NCI-H446 (cell line): ENCODE measurements around the gene CALR3.
"Not testable (repeated sequence)": the region's sequence is repeated elsewhere in the genome, so short reads cannot be mapped to it uniquely, and the experiment has no call there.

Experiments
- DNase-seq, 2 experiments: peaks; one replicate each; lab custom pipeline; 2025; lab: John Stamatoyannopoulos, UW

CALR3 gene

DNA sequence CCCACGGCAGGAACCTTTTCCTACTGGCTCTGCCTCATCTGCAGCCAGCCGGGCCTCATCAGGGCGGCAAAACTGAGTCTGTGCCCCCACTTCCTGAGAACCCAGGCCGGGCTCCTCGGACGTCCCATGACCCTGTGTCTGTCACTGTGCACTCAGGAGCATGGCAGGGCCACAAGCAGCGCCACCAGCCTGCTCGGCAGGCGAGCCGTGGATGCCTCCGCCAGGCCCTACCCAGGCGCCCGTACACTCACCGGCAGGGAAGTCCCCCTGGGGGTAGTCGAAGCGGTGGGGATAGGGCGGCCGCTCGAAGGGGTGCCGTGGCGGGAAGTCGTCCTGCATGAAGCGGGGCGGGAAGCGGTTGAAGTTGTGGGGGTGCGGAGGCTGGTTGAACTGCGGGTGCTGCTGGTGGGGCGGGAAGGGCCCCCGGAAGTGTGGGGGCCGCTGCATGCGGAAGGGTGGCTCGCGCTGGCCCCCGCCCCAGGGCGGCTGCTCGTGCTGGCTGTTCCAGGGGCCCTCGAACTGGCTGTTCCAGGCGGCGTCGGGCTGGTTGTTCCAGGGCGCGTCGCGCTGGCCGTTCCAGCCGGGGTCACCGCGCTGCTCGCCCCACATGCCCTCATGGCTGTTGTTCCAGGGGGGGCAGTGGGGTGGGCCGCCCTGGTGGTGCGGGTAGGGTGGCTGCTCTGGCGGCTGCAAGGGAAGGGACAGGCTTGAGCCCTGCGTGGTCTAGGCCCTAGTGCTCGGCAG, 29.2 kb upstream of the CALR3 start:
- no peak for DNase-seq

DNA sequence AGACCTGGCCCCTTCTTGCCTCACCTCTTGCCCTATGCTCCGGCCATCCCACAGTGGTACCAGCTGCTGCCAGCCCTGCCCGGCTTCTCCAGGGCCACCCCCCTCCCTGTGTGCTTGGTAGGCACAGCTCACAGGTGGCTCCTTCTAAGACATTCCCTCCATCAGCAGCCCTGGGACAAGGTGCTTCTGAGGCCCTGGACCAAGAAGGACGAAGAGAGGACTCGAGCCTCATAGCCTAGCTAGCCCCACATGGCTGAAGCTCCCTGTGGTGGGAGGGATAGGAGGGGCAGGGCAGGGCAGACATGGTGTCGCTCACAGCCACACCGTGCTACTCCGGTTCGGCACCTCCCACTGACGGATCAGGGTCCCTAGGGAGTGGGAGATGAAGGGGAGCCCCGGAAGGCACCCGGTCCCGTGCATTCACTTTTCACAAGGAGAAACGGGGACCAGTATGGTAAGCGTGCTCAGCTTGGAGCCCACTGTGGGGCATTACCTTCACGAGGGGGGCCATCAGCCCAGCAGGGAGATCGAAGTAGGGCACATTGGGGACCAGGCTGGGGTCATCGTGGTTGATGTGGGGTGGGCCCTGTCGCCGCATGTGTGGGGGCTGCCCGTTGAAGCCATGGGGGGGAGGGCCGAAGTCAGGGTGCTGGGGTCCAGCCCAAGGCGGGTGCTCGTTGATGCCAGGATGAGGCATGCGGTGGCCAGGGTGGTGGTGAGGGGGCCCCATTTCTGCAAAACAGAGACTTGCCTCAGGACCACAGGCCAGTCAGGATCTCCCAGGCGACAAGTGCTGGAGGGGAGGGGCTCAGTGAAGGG, 26.8 kb upstream of the CALR3 start:
- no peak for DNase-seq

DNA sequence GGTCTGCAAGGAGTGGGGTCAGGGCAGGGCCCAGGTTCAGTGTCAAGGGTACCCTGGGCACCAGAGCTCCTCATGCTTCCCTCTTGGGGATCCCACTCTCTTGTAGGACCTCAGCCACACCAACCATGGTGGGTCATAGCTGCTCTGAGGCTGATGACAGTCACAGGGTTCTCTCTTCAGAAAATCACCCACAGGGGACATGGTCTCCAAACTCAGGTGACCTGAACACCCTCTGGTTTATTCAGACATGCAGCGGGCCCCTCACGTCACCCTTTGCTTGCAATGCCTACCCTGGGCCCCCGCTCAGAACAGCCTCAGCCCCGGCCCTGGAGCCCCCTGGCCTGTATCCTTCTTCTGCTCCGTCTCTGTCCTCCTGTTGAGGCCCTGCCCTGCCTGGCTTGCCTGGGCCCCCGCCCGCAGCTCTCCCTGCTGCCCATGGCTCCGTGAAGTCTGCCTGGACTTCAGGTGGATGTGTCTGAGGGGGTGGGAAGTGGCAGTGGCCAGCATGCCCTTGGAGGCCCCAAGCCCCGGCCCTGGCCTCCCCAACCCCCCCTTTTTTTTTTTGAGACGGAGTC, 25.8 kb upstream of the CALR3 start:
- no peak for DNase-seq

DNA sequence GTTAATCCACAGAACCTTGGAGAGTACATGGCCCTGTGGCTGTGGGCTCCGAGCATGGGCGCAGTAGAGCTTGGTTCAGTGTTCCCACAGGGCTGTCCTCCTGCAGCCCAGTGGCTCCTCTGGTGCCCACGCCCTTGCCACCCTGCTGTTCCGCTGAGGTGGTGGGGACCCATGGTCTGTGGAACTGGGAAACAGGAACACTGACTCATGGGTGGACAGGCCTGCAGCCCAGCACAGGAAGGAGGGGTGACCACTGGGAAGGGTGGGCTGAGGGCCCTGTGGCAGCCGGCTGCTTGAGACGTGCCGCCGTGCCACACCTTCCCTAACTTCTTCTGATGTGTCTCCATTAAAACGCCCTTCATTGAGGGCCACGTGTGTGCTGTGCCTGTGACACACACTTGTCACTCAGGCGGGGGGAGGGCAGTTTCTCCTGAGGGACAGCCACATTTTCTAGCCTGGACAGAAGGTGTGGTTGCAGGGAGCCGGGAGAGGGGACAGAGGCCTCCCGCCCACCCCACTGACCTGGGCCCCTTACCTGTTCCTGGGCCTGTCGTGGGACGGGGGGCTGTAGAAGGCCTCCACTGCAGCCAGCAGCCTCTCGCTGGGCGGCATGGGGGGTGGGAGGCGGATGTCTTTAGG, 25.1 kb upstream of the CALR3 start:
- DNase-seq: no peak

DNA sequence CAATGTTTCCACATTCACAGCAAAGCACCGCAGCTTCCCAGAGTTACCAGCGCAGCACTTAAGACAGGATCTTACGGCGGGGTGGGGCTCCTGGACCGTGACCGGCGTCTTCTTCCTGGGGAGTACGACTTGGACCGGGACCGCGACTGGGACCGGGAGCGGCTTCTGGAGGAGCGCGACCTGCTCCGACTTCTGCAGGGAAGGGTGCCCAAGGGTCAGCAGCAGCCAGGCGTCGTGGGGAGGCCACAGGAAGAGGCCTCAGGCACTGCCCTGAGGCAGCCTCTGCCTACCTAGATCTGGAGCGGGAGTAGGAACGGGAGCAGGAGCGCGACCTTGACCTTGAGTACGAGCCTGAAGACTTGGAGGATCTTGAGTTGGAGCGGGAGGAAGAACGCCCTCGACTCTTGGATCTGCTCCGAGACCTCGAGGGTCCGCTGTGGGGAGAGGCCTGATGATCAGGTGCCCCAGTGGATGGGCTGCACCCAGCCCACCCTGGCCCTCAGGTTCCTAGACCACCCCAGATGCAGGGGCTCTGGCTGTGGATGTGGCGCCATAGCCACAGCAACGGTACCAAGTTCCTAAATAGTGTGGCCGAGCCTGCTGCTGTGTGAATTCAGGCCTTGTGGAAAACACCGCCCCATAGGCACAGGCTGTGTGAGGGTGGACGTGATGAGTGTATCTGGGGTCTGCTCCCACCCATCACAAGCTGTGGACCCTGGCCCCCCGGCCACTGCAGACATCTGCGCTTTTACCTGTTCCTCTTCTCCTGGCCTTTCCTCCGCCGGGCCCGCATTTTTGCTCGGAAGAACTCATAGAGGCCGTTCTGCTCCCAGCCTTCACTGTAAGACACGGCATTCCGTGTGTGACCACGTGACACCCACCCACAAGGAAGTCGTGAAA, 24.4 kb upstream of the CALR3 start:
- DNase-seq: no peak

DNA sequence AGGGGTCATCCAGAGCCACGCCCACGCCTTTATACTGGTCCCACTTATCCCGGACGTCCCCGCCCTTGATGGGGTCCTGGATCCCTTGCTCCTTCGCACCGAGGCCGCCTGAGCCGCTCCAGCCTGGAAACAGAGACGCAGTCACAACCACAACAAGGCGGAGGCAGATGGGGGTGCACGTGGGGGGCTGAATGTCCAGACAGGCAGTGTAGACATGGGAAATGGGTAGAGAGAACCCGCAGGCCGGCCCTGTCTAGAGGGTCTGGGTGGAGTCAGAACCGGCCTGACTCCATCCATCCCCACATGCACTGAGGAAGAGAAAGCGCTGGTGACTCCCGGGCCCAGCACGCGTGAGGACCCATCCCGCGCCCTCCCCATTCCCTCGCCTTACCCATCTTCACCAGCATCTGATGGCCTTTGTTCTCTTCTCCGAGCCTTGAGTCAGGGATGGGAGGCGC, 23.3 kb upstream of the CALR3 start:
- no peak for DNase-seq

DNA sequence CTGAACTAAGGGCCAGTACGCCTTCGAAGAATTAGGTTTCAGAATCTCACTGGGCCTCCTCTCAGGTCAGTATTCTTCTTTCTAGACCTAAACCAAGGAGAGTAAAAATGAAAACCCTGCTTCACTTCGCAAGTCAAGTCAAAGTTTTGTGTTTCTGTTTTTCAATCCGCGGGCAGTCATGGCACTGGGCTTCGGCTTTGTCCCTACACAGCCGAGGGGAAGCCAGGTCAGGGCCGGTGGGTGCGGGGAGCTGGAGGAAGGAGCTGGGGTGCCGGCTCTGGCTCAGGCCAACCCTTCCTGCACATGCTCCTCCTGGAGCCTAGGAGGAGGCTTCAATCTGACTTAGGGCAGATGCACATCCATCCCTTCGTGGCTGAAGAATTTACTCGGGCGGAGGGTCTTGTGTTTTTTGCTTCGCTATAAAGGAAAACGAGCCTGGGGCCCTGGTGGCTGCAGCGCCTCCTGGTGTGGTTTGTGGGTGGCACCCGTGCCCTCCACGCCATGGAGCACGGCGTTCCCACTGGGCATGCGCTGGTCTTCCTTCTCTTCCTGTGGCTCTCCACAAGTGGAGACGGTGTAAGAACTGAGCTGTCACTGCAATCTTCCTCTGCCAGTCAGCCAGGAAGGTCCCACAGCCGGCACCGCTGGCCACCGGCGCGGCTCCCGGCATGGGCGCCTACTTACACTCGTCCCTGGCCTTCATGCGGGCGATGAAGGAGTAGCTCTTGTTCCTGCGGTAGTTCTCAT, 22.7 kb upstream of the CALR3 start:
- DNase-seq: no peak

DNA sequence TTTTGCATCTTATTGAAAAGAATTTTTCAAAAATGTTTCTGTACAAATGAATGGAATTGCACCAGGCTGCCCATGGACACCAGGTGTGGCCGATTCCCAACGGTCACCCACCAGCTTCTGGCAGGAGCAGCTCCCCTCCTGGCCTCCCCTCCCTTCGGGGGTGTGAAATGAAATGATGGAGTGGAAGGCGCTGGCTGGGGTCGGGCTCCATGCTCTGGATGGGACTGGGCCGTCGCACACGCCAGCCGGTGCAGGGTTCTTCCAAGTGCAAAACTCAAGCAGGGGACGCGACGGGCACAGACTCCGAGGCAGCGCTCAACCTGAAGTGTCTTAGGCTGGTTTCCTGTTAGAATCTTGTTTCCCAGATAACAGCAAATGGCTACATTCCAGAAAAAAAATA, 22.1 kb upstream of the CALR3 start:
- DNase-seq: no peak

DNA sequence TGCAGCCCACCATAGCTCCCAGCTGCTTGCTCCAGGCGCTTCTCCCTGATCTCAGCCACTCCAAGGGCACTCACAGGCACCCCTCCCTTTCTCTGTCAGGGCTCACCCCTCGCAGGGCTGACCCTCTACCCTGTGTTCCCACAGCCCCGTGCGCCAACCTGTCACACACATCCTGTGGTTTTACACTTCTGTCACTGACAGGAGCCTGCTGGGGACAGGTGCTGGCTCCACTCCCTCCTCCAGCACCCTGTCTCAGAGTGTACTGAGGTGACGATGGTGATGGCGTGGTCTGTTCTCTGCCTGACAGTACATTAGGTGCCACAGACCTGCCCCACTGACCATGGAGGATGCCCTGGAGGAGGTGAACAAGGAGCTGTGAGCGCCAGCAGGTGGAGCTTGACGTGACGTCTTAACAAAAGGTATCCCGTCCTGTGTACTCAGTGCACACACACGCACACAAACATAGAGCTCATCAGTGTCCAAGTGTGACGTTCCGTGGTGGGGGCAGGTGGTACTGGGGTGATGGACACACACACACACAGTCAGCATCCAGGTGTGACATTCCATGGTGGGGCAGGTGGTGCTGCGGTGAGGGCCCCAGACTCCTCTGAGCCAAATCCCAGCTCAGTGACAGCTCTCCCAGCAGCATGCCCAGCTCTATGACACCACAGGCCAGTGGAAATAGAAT, 21.1 kb upstream of the CALR3 start:
- DNase-seq: no peak

DNA sequence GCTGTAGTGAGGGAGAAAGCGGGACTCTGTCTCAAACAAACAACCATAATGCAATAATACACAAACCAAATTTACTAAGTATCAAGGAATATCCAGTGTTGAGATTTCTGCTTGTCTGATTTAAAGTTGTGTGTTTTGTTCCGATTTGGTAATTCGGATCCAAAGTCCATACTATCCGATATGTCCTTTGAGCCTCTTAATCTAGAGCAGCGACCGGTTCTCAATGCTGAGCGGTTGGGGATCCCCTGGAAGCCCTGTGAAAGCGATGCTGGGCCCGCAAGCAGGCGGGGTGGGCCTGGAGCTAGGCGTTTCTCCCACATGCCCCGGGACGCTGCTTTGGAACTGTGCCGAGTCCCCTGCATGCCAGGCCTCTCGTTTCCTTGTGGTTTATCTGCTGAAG, 20.4 kb upstream of the CALR3 start:
- DNase-seq: no peak

DNA sequence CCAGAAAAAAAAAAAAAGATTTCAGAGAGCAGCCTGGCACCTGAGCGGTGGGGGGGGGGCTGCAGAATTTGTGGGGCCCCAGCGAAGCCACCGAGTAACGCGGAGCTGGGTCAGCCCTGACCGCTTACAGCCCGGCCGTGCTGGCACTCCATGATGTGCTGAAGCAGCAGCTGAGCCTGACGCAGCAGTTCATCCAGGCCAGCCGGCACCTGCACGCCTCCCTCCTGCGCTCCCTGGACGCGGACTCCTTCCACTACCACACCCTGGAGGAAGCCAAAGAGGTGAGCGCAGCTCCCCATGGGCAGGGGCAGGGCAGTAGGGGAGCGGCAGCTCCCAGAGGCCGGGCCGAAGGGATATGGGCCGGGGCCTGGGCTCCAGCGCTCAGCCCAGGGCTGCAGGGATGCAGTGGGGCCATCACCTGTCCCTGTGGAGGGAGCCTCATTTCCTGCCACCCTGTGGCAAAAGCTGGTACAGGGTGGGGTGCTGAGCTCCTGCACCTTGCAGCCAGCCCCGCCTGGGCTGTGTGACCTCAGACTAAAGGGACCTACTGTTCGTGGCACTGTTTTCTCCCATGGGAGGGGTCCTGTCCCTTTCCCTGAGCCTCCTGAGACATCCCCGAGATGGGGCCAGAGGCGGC, 18.5 kb upstream of the CALR3 start:
- no peak for DNase-seq

DNA sequence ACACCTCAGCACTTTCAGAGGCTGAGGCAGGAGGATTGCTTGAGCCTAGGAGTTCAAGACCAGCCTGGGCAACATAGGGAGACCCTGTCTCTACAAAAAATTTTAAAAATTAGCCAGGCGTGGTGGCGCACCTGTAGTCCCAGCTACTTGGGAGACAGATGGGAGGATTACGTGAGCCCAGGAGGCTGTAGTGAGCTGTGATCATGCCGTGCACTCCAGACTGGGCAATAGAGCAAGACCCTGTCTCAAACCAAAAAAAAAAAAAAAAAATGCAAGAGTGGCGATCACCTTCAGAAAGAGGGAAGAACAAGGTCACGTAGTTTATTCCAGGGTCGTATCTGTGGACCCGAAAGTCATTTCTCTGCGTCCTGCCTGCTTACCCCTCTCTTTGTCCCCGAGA, 16.6 kb upstream of the CALR3 start:
- not testable (repeated sequence) for DNase-seq

DNA sequence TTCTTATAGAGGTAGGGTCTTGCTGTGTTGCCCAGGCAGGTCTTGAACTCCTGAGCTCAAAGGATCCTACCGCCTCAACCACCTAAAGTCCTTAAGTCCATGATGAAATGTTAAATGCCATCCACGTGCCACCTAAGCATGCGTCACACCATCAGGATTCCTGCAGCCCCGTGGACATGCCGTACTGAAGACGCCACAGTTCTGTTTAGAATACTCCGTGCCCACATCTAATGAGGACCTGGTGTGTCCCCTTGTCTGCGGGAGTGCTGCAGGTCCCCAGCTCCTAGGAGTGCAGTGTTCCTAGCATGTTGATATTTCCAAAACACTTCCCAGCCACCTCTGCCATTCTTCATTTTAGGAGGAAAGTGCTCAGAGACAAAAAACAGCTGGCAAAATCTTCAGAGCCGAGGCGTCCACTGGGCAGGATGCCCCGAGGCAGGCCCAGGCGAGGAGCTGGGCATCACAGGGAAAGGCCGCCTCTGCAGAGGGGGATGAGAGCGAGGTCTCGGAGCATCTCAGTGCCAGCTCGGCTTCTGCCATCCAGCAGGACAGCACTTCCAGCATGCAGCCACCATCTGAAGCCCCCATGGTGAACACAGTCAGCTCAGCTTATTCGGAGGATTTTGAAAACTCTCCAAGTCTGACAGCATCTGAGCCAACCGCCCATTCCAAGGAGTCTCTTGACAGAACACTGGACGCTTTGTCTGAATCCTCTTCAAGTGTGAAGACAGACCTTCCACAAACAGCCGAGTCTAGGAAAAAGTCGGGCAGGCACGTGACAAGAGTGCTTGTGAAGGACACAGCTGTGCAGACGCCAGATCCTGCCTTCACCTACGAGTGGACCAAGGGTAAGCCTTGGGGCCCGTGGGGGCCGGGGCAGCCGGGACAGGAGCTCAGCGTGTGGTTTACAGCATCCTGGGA, 13.4 kb upstream of the CALR3 start:
- DNase-seq: peak in 1 of 2 experiments; percentile 37

DNA sequence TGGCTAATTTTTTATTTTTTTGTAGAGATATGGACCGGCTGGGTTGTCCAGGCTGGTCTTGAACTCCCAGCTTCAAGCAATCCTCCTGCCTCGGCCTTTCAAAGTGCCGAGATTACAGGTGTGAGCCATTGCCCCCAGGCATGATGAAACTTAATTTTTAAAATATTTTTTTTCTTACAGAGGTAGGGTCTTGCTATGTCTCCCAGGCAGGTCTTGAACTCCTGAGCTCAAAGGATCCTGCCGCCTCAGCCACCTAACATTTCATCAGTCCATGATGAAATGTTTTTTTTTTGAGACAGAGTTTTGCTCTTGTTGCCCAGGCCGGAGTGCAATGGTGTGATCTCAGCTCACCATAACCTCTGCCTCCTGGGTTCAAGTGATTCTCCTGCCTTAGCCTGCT, 12.6 kb upstream of the CALR3 start:
- DNase-seq: no peak

DNA sequence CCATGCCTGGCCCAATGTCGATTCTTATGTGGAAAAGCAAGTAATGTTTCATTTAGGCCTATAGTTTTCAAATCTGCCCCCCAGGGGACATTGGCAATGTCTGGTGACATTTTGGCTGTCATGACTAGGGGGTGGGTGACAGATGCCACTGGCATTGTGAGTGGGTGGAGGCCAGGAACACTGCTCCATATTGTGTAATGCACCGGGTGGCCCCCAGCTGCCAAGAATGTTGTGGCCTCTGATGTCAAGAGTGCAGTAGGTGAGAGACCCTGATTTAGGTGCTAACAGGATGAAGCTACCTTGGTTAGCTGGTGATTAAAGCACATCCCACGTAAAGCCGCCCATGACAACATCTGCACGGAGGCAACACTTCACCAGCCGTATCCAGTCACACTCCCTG, 11.0 kb upstream of the CALR3 start:
- no peak for DNase-seq

DNA sequence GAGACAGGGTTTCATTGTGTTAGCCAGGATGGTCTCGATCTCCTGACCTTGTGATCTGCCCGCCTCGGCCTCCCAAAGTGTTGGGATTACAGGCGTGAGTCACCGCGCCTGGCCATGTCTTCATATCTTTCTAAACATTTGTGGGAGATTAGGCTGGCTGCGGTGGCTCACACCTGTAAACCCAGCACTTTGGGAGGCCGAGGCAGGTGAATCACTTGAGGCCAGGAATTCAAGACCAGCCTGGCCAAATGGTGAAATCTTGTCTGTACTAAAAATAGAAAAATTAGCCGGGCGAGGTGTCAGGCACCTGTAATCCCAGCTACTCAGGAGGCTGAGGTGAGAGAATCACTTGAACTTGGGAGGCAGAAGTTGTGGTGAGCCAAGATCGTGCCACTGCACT, 10.2 kb upstream of the CALR3 start:
- not testable (repeated sequence) for DNase-seq

DNA sequence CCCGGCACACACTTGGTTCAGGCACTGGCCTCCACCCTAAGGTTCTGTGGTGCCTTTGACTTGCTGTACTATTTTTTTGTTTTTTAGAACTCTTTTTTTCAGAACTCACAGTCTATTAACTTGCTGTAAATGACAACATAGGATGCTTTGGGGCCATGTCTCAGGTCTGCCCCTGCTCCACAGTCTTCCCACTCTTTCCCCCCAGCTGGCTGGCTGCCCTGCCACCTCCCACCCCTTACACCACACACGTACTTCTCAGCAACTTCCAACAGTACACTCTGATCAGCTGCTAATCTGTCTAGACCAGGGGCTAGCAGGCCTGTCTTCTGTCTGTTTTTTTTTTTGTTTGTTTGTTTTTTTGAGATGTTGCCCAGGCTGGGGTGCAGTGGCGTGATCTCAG, 8.3 kb upstream of the CALR3 start:
- no peak for DNase-seq

DNA sequence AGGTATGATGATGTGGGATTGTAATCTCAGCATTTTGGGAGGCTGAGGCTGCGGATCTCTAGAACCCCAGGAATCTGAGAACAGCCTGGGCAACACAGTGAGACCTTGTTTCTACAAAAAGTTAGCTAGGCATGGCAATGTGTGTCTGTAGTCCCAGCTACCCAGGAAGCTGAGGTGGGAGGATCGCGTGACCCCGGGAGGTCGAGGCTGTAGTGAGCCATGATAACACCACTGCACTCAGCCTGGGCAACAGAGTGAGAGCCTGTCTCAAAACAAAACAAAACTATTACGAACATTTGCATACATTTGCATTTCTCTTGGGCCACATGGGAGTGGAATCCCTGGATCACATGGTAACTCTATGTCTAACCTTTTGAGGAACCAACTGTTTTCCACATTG, 1.9 kb upstream of the CALR3 start:
- no peak for DNase-seq

DNA sequence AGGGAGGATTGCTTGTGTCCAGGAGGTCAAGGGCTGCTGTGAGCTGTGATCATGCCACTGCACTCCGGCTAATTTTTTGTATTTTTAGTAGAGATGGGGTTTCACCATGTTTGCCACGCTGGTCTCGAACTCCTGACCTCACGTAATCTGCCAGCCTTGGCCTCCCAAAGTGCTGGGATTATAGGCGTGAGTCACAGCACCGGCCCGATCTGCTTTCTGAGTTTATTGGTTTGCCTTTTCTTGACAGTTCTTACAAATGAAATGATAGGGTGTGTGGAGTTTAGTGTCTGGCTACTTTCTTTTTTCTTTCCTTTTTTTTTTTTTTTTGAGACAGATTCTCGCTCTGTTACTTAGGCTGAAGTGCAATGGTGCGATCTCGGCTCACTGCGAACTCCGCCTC, 1.1 kb upstream of the CALR3 start:
- DNase-seq: no peak
